Thyroid gland (tissue), 4 donors: Measurements from ENCODE around the gene DMWD.

Source experiments
- CTCF ChIP-seq, 6 experiments: fragments of 200-600 bp in 3 of 6; fragments of 450-650 bp in 3 of 6; sonication (generic) in 3 of 6; IDR thresholded peaks; one replicate each; pipeline ENCODE4 v1.5.1; 2016 to 2019; ENCODE audit warnings: antibody characterized with exemption in 6 of 6, mild to moderate bottlenecking in 2 of 6, inconsistent platforms in 1 of 6, moderate library complexity in 1 of 6
- POLR2A ChIP-seq, 2 donors: fragments of 450-650 bp; IDR thresholded peaks; one replicate each; pipeline ENCODE4 v1.6.1; 2017; ENCODE audit warnings: antibody characterized with exemption in 2 of 2, mild to moderate bottlenecking in 2 of 2, moderate library complexity in 1 of 2

- TF ChIP-seq CTCF (IDR thresholded peaks at IDR 0.05) (no peak), POLR2A (IDR thresholded peaks at IDR 0.05) (no peak)
Observed at GRCh38 chr19:45789035-45789786, 3.4 kb downstream of the DMWD start.
